Transverse colon (tissue), 4 donors: Measurements from ENCODE around the gene CCM2. TPM values are rescaled to one million over a fixed set of nuclear protein-coding genes. Genes with fewer than 3 reads are reported as not detected.

Source experiments
- DNase-seq: peaks from one replicate; pipeline ENCODE4 v3.0.0-alpha.2; 2019
- H3K27ac ChIP-seq, 4 donors: fragments of 200-600 bp; sonication (generic); 2 replicates each; pipeline ENCODE4 v1.5.1; 2016 to 2018; ENCODE audit warnings: inconsistent platforms in 4 of 4
- H3K27me3 ChIP-seq: fragments of 200-600 bp; sonication (generic); 2 replicates; pipeline ENCODE4 v1.5.1; 2017; ENCODE audit warnings: inconsistent platforms
- H3K36me3 ChIP-seq, 4 donors: fragments of 200-600 bp; sonication (generic); 2 replicates each; pipeline ENCODE4 v1.5.1; 2017 to 2019; ENCODE audit warnings: inconsistent platforms in 4 of 4
- H3K4me1 ChIP-seq, 4 donors: fragments of 200-600 bp; sonication (generic); 2 replicates each; pipeline ENCODE4 v1.5.1; 2017 to 2020; ENCODE audit warnings: inconsistent platforms in 4 of 4
- H3K4me3 ChIP-seq, 4 donors: fragments of 200-600 bp; sonication (generic); 1 replicate in 1 of 4; 2 replicates in 3 of 4; pipeline versions ENCODE4 v1.5.1 to v1.6.1; 2017 to 2019; ENCODE audit warnings: inconsistent platforms in 4 of 4
- H3K9me3 ChIP-seq, 2 donors: fragments of 200-600 bp; sonication (generic); 2 replicates each; pipeline ENCODE4 v1.5.1; 2017 to 2019; ENCODE audit warnings: inconsistent platforms in 2 of 2
- EP300 ChIP-seq: sonication (generic); formaldehyde crosslinking; IDR thresholded peaks from one replicate; pipeline ENCODE4 v1.6.1; 2017; ENCODE audit warnings: antibody characterized with exemption, low read depth
- POLR2A ChIP-seq: fragments of 450-650 bp; IDR thresholded peaks from one replicate; pipeline ENCODE4 v1.6.1; 2016; ENCODE audit warnings: antibody characterized with exemption, mild to moderate bottlenecking, moderate library complexity
- POLR2AphosphoS5 ChIP-seq, 3 donors: sonication (generic); formaldehyde crosslinking; IDR thresholded peaks; one replicate each; pipeline ENCODE4 v1.6.1; 2016; ENCODE audit warnings: antibody characterized with exemption in 3 of 3
- WGBS, 2 donors: methylation state at CpG; one replicate each; pipeline ENCODE4 v1.1.5; 2018; ENCODE audit warnings: low coverage in 1 of 2; 5-methylcytosine and 5-hydroxymethylcytosine counted together
- in situ Hi-C, 4 donors: fragments of 200-750 bp; cut with MboI; loops; one replicate each; pipeline versions ENCODE4 v1.15.0 to v1.15.1; 2017; ENCODE audit warnings: low sequenced_read_pairs in 3 of 4, low pct_ligation_motif_present in 1 of 4, low pct_unique_long_range_greater_than_20kb in 1 of 4
- intact Hi-C: fragments of 100-400 bp; cut with DNase I; formaldehyde crosslinking; loops from one replicate; pipeline ENCODE4 v1.15.1; 2023; ENCODE audit warnings: low total_unique reads
- total RNA-seq, 4 donors: library from RNA; depleted of rRNA; stranded (reverse); fragments of >200 nt; gene quantifications; one replicate each; pipeline ENCODE4 v1.1.0, GENCODE V29; 2016
- TF ChIP-seq, protein P1 (sequence below), 5 experiments: fragments of 200-600 bp in 3 of 5; fragments of 450-650 bp in 2 of 5; sonication (generic) in 3 of 5; IDR thresholded peaks; 1 replicate in 2 of 5; 2 replicates in 3 of 5; pipeline ENCODE4 v1.5.1; 2016 to 2017; ENCODE audit warnings: antibody characterized with exemption in 5 of 5, inconsistent platforms in 3 of 5, mild to moderate bottlenecking in 2 of 5, moderate library complexity in 1 of 5

CCM2 gene
- total RNA-seq, 4 donors from 2014 or later: 40.4 to 76.4 (median 47.8) TPM

DNA sequence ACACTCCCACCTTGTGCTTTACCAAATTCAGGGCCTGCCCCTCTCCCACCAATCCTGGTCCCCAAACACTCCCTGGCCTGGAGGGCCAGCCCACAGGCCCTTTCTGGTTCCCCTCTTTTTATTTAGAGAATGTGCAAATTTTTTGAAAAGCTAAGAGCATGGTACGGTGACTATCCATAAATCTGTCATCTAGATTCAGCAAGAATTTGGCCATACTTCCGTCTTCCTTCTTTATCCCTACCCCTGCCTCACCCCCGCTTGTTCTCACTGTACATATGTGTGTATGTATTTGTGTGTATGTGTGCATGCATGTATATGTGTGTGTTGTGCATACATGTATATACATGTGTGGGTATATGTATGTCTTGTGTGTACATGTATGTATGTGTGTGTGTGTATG lies 119.5 kb downstream of the CCM2 start:
- no peaks in the 10 kb centered on the region for H3K4me1 ChIP-seq
- no peak overlapping the region for H3K27ac ChIP-seq
- H3K9me3 ChIP-seq: no peaks in the 10 kb centered on the region
- H3K4me3 ChIP-seq: no peak overlapping the region
- DNase-seq: no peak
- in situ Hi-C loops: loop anchor here in 3 of 4 donors (25.0 kb wide), 1 partner anchor 532 kb away; the partner anchor contains the start of gene TMED4 (in 3 of the 3)
- 71 to 92% methylated on average over 3 of the region's 3 CpGs for WGBS, 2 donors
- H3K27me3 ChIP-seq: no peaks in the 10 kb centered on the region
- TF ChIP-seq POLR2AphosphoS5 (IDR thresholded peaks at IDR 0.05) (no peak), POLR2A (no peak), EP300 (no peak)
- TF ChIP-seq, protein P1, sequence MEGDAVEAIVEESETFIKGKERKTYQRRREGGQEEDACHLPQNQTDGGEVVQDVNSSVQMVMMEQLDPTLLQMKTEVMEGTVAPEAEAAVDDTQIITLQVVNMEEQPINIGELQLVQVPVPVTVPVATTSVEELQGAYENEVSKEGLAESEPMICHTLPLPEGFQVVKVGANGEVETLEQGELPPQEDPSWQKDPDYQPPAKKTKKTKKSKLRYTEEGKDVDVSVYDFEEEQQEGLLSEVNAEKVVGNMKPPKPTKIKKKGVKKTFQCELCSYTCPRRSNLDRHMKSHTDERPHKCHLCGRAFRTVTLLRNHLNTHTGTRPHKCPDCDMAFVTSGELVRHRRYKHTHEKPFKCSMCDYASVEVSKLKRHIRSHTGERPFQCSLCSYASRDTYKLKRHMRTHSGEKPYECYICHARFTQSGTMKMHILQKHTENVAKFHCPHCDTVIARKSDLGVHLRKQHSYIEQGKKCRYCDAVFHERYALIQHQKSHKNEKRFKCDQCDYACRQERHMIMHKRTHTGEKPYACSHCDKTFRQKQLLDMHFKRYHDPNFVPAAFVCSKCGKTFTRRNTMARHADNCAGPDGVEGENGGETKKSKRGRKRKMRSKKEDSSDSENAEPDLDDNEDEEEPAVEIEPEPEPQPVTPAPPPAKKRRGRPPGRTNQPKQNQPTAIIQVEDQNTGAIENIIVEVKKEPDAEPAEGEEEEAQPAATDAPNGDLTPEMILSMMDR (IDR thresholded peaks at IDR 0.05): no peak
- no peaks in the 10 kb centered on the region for H3K36me3 ChIP-seq
- intact Hi-C loops: no loop called here

DNA sequence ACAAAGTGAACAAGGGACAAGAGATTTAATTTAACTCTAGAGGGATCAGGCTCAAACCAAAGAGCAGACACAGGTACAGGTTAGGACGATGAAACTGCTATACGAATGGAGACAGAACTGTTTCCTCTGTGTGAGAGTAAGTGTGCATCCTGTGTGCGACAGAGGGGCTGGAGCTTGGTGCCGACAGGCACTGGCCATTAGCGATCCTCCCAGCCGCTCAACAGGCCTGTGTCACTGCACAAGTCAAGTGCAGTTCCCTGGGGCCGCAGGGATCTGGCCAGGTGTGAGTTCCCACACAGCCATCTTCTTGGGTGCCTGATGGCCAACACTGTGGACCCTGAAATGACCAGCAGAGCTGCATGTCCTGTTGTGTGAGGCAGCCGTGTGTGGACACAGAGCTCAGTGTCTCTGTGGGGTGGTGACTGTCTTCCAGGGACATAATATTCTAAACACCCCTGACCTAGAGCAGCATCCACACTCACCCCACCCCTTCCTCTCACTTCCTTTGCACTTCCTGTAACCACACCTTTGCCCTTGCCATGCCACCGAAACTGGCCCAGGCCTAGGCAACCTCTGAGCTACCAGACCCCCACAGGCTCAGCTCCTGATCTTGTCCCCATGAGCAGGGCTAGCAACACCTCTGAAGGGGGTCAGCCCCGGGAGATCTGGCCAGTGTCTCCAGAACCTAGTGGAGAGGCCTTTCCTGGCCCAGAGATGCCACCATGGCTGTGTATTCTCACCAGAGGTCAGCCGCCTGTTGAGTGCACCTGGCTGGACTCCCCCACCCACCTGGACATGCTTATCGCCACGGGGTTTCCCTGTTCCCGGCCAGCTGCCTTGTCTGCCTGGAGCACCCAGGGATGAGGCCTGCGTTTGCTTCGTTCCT lies 123.2 kb downstream of the CCM2 start:
- Histone ChIP-seq H3K4me3 (no peak overlapping the region), H3K4me1 (no peaks in the 10 kb centered on the region), H3K36me3 (no peaks in the 10 kb centered on the region), H3K27me3 (no peaks in the 10 kb centered on the region), H3K27ac (no peak overlapping the region), H3K9me3 (no peaks in the 10 kb centered on the region)
- in situ Hi-C loops: loop anchor here in 3 of 4 donors (25.0 kb wide), 1 partner anchor 536 kb away; the partner anchor contains the start of gene TMED4 (in 3 of the 3)
- DNase-seq: no peak
- 77 to 82% methylated on average over 2 to 16 of the region's 16 CpGs for WGBS, 2 donors
- intact Hi-C loops: no loop called here
- TF ChIP-seq, protein P1 (IDR thresholded peaks at IDR 0.05): no peak
- no peak for TF ChIP-seq EP300
- no peak for TF ChIP-seq POLR2A
- TF ChIP-seq POLR2AphosphoS5 (IDR thresholded peaks at IDR 0.05): no peak

DNA sequence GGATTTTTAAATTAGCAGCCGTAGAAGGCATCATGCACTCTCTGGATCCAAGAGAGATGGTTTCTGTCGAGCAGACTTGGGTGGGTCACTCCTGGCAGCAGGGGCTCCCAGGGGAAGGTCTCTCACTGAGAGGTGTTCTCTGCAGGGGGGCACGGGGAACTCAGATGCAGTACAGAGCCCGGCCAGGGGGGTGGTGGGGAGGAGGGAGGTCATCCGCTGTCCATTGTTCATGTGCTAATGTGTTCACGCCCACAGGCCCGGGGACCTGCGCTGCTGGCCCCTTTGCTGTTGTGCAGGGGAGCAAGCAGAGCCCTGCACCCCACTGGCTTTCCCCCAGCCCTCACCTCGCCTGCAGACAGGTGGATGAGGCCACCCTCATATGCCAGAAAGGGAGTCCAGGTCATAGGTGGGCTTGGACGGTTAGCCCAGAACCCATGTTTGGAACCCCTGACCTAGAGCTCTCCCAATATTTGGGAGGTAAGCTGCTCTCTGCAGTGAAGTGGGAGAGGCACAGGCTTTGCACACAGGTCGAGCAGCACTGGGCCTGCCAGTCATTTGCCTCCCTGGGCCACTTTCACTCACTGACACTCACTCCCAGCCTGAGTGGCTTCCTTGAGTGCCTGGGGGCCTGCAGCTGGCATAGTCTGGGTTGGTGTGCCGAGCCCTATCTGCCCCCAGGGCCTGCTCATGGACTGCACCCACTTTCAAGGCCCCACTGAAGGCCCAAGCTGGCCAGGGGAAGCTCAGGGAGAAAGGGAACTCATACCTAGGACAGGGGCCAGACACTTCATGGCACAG lies 124.1 kb downstream of the CCM2 start:
- H3K4me1 ChIP-seq: no peaks in the 10 kb centered on the region
- H3K27ac ChIP-seq: no peak overlapping the region
- no peaks in the 10 kb centered on the region for H3K36me3 ChIP-seq
- H3K4me3 ChIP-seq: no peak overlapping the region
- 67 to 82% methylated on average over 1 to 11 of the region's 12 CpGs for WGBS, 2 donors
- DNase-seq: no peak
- in situ Hi-C loops (loop anchor here in 3 of 4 donors (25.0 kb wide), 1 partner anchor 537 kb away; the partner anchor contains the start of gene TMED4 (in 3 of the 3)), intact Hi-C loops (no loop called here)
- no peaks in the 10 kb centered on the region for H3K27me3 ChIP-seq
- no peaks in the 10 kb centered on the region for H3K9me3 ChIP-seq
- TF ChIP-seq EP300 (no peak), POLR2A (no peak), POLR2AphosphoS5 (IDR thresholded peaks at IDR 0.05) (no peak)
- TF ChIP-seq, protein P1 (IDR thresholded peaks at IDR 0.05): no peak
